ENCODE data around the gene LSG1.

DNA sequence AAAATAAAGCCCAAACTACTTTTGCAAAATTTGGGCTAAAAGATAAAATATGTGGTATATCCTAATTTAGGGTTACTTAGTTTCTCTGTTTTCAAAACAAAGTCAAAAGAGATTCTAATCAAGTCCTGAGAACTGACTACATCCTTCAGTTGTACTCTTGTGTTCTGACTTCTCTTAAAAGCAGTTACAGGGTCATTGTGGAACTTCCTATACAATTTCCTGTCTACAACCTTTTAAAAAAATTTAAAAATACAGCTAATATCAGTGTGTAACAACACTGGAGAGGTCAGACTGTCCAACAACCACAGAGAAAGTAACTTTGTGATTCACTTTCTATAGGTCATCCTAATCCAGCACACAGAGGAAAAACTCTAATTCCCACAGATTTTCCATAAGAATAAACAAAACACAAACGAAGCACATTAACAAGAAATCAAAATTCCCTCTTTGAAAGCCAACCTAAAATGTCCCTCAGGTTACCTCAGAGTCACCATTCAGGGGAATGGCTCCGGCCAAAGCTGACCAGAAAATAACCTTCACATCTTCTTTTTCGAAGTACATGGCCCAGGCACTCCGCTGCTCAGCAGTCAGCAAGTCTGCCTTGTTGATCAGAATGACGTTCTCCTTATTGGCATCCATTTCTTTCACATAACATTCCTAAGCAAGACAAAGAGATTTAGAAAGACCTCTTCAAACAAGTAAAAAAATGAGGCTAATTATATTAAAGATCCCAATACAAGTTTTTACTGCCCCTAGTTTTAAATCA is 13.3 kb downstream of the LSG1 start:
- TF ChIP-seq, protein P1, sequence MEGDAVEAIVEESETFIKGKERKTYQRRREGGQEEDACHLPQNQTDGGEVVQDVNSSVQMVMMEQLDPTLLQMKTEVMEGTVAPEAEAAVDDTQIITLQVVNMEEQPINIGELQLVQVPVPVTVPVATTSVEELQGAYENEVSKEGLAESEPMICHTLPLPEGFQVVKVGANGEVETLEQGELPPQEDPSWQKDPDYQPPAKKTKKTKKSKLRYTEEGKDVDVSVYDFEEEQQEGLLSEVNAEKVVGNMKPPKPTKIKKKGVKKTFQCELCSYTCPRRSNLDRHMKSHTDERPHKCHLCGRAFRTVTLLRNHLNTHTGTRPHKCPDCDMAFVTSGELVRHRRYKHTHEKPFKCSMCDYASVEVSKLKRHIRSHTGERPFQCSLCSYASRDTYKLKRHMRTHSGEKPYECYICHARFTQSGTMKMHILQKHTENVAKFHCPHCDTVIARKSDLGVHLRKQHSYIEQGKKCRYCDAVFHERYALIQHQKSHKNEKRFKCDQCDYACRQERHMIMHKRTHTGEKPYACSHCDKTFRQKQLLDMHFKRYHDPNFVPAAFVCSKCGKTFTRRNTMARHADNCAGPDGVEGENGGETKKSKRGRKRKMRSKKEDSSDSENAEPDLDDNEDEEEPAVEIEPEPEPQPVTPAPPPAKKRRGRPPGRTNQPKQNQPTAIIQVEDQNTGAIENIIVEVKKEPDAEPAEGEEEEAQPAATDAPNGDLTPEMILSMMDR (IDR thresholded peaks at IDR 0.05), result no peak
- no peak for TF ChIP-seq EZH2phosphoT487 (IDR thresholded peaks at IDR 0.05)

Measured in neural progenitor cell (in vitro differentiated cells).